GDM1 (cell line): ENCODE measurements around the gene SPATA19.

Experiments used
- DNase-seq: peaks from one replicate; lab custom pipeline; 2025; lab: John Stamatoyannopoulos, UW

The SPATA19 gene

DNA sequence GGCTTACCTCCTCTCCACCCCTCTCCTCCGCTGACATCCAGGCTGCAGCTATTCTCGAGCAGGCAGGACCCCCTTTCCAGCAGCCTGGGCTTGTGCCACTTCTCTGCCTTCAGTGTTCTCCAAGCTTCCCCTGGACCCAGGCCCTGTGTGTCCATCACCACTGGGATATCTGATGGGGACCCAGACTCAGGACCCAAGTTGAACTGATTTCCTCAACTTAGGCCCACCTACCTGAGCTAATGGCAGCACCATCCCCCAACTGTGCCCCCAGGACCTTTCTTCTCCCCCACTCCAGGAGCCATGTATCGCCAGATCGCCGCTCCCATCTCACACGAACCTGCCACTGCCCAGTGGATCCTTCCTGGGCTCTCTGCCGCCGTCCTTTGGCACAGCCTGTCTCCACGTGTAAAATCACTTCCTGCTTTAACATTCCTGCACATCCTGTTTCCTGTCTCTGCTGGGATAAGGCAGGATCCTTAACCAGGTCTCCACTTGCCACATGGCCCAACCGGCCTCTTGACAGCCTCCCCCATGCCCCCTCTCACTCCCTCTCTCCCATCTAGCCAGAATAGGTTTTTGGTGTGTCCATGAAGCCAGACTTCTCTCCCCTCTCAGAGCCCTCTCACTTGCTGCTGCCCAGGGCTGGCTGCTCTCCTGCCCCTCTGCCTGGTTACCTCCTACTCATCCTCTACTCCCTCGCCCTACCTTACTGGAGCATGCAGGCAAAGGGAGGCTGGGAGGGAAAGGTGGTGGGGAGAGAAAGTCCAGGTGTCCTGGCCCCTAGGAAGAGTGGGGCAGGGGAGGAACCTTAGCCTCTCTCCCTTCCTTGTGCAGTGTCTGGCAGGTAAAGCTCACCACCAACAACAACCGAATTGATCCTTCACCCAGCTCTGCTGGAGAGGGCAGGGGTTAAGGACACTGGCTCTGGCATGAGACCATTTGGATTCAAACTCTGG lies 9.4 kb downstream of the SPATA19 start:
- no peak for DNase-seq

DNA sequence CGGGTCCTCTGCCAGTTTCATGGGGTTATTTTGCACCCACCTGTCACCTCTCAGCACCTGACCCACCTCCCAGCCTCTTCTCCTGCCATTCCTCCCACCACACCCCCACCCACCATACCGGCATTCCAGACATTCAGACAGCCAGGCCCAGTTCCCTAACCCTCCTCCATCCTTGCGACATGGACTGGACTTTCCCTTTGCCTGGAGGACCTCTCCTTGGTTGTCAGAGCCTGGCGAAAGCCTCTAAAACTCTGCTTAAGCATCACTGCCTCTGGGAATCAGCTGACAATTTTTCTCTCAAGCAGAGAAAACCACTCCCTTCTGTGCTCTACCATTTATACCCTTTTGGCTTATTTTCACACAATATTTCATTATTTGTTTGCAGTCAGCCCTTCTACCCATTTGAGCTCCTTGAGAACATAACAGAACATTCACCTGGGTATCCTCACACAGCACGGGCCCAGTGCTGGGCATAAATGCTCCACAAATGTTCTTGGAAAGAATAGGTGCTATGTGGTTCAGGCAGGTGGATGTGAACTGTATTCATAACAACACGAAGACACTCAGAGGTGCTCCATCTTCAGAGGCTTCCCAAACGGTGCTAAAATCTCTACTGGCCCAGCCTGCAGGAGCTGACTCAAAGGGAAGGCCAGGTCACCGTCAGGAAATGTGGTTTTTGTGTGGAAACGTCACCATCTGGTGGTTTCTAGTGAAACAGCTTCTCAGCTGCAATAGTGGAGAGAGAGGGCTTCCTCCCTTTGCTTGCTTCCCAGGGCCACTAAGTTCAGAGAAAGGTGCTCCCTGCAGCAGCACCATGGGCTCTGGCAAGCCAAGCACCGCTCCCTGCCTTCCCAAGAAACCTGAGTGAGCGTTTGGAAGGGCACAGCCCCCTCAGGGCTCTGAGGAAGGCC lies 10.4 kb downstream of the SPATA19 start:
- peak; percentile 42 for DNase-seq

DNA sequence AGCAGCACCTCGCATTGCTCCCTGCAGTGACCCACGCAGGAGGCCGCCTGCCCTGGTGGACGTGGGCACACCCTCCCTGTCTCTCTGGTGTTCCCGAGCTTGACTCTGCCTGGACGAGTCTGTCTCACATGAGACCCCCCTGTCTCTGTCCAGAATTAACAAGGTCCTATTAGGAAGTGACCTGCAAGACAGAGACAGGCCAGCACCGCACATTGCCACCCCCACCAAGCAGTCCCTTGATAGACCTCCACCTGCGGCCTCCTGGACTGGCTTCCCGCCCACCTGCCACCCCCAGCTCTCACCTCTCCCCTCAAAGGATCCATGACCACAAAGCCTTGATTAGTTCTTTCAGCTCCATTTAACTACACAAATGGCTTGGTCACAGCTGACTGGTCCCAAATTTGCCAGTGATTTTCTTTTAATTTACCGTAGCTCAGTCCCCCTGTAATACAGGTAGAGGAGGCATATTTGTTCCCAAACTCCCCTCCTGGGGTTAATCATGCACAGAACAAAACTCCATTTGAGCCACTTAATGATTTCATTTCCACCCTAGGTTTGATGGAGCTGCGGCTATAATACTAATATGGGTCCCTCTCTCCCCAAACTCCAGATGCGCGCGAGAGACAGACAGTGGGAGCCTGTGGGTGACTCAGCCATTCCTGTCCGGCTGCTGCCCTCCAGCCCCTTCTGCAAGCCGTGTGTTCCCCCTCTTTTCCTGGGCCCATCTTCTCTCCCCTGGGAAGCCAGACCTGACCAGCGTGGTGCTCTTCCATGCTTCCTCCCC lies 11.2 kb downstream of the SPATA19 start:
- DNase-seq, result no peak

DNA sequence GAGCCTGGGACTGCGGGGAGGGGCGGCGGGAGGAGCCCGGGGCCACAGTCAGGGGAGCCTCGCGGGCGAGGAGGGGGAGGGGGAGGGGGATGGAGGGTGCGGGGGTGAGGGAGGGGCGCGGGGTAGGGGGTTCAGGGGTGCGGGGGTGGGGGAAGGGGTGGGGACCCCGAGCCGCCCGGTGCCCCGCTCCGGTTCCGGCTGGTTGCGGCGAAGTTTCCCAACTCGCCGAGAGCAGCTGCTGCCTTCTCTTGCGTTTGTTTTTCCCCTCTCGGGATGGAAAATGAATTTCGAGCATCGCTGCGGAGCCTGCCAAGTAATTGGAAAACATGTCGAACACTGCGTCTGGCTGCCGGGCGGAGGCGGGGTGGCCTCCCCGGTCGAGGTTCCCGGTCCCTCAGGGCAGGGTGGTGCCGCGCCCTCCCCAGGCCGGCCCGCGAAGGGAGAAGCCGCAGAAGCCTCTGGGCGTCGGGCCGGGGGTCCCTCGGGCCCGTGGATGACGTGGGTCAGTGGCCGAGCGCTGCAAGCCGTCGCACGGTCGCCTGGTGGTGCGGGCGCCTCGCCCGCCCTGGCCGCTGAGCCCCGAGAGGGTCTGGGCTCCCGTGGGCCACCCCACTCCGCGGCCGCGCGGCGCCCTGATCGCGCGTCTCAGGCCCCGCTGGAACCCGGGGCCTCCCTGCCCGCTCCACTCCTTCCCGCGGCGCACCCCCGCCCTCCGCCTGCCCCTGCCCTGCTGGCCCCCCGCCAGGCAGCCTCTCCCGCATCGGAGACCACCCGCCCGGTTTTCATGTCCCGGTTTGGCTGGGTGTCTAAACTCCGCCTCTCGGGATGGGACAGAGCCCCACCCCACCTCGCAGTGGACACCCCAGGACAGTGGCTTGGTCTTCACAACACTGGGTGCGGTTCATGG lies 12.1 kb downstream of the SPATA19 start:
- no peak for DNase-seq

DNA sequence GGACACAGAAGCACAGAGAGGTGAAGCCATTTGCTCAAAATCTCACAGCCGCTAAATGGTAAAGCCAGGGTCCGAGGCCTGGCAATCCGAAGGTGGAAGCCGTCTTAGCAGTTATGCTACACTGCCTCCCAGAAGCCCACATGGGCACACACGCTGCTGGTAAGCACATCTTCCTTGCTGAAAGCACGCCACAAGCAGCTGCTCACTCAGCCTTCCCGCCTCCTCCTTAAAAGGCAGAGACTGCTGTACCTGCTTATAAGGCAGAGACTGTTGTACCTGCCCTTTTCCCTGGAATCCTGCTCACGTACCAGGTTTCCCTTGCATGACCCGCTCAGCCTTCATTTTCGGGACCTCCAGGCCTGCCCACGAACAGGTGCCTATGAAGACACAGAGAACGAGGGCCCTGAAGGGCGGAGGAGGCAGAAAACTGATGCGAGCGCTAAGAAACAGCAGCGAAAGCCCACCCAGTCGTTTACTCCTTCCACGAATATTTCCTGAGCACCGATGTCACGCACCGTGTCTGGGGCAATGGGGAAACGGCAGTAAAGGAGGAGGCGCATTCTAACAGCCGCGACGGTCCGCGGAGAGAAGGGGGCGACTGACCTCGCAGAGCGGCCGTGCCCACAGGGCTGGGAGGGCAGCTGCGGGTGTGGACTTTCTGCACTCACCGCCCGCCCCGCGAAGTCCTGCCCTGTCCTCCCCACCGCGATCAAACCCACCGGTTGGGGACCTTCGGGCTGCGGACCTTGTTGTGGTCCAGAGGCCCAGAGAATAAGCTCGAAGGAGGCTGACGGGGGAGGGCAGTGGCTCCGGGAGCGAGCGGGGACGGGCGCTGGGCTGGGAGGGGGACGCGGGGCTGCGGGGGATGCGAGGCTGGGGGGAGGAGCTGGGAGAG lies 13.0 kb downstream of the SPATA19 start:
- no peak for DNase-seq

DNA sequence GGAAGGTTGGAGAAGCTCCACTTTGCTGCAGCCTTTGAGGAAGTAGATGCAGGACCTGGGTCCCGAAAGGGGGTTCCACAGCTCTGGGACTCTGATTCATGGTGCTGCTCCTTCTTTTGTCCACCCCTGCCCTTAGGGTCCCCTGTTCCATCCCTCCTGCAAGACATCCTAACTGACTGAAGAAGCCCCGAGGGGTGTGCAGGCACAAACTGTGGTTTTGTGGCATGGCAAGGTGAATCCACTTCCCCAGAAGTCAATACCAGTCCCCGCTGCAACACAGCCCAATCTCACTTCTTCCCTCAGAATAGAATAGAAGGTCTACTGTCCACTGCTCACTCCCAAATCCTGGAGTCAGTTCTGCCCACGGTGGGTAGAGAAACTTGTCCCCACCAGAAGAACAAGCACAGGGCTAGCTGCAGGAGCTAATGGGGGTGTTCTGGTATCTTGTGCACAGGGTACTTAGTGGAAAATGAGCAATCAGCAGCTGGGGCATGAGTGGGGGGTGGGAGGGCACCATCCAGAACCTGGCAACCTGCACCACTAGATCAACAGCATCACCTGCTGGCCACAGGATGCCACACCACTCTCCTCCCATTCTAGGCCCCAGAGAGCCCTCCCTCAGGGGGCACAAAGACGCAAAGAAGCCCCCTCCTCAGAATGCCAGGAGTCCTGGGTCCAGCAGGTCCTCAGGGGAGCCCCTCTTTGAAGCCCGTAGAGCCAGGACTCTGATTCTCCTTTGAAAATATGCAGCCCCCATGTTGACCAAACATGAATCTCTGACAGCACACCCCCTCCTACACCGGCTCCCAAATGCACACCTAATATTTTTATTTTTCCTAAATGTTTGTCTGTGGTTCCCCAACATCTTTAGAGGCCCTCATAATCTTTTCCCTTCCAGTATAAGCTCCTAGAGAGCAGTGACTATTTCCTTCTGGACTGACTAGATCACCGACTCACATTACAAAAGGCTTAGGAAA lies 14.1 kb downstream of the SPATA19 start:
- DNase-seq, result no peak

DNA sequence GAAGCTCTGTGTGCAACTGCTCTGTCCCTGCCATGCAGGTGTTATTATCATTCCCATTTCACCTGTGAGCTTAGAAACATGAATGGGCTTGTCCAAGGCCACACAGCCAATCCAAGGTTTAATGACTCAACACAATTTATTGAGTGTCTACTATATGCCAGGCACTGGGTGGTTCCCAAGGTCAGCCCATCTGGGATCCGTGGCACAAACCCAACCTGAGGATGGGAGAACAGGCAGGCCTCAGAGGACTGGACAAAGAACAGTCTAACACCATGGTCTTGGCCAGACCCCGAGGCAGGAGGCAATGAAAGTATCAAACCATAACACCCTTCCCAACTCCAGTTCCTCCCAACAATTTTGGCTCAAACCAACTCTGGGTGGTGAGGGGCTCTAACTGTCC lies 15.7 kb downstream of the SPATA19 start:
- no peak for DNase-seq

DNA sequence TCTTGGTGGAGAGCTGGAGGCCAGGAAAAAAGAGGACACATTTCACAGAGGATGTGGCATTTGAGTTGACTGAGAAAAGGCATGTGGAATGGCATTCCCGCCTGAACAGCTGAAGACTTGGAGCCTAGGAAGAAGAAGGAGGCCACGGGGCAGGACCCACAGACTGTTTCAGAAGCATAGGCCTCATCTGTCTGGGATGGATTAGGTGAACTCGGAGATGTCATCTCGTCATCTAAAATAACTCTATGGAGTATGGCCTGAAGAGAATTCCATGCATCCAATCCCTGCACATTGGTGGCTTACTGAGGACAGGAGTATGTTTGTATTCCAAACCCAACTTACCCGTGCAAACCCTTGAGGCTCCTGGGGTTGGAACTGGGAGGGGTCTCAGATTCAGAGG lies 16.4 kb downstream of the SPATA19 start:
- DNase-seq, result no peak

DNA sequence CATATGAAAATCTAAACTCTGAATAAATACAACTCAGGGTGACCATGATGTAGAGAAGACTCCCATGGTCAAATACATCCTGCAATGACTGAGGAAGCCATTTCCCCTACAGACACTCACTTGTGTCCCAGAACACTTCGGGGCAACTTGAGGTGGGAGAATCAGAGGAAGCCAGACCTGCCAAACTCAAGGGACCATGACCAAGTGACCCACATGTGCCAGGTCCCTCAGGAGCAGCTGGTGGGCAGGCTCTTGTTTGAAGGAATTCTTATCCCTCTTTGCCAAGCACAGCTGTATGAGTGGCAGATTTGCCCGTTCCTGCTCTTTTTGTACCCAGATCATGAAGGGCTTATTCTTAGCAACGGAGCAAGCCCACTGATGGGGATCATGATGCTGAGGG lies 17.8 kb downstream of the SPATA19 start:
- DNase-seq, result no peak

DNA sequence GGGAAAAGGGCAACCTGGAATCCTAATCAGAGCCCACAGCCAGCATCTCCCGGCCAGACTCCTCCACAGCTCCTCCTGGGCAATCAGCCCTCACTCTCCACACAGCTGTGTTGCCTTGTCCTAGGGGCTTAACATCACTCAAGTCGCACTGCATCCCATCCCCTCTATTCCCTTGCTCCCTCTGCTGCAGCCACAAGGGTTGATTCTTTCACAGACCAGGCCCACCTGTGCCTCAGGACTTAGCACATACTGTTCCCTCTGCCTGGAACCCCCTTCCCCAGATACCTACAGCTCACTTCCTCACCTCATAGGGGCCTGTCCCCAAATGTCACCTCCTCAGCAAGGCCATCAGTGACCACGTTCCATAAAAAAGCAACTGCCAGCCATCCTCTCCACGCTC lies 18.4 kb downstream of the SPATA19 start:
- no peak for DNase-seq

DNA sequence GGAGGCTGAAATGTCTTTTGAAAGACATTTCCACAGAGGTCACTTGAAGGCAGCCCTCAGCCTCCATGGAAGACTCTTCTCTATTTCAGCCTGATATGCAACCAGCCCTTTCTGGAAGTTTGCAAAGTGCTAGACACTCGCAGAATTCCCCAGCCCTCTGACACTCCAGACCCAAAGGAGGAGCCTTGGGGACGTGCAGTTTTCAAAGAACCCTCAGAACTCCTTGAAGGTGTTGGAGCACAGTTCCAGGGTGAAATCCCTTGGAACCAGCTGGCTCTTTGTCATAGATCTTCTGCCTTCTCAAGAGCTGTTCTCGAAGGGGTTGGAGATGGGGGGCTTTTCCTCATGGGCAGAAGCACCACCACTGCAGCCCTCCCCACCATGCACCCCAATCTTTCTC lies 19.6 kb downstream of the SPATA19 start:
- DNase-seq, result no peak

DNA sequence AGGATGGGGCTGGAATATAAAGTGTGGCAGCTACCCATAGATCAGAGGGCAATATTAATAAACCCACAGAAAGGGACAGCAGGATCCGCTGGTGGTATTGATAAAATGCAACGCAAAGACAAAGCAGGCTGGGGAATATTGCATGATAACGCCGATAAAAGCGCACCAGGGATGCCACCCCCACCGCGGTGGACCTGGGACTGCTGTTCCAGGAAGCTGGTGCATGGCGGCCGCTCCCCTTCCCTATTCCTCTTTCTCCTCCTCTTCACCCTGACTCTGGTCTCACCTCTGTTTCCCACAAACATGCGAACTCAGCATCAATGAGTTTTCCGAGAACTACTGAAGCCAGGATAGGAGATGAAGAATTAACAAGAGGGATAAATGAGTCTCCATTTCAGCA lies 20.2 kb downstream of the SPATA19 start:
- DNase-seq, result no peak

DNA sequence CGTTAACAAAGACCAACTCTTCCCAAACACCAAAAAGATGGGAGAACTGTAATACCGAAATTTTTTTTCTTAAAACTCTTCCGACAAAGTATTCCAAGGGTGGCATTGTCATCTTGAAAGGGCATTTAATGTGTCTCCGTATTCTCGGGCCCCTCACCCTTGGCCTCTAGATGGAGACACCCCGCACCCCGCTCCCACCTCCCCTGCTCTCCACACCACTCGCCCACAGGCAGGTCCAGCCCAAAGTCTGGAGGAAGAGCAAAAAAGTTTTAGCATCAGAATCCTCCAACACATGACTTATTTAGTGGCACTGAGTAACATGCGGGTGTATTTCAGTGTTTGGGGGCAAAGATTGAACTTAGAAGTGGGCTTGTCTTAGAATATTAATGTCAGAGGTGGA lies 20.7 kb downstream of the SPATA19 start:
- DNase-seq, result no peak

DNA sequence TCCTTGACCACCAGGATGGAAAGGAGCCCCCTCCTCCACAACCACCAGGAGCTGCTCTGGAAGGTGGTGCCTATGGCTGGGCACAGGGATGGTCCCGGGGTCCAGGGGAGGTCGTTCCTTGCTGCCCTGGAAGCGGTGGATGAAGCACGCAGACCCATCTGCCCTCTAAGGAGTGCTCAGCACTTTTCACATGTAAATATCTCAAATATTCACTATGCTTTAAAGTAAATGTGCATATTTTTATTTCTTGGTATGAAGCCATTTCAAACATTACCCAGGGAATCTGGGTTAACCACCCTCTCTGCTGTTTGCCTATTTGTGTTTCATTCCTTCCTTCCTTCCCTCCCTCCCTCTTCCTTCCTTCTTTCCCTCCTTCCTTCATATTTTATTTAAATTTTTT lies 21.7 kb downstream of the SPATA19 start:
- DNase-seq, result no peak

DNA sequence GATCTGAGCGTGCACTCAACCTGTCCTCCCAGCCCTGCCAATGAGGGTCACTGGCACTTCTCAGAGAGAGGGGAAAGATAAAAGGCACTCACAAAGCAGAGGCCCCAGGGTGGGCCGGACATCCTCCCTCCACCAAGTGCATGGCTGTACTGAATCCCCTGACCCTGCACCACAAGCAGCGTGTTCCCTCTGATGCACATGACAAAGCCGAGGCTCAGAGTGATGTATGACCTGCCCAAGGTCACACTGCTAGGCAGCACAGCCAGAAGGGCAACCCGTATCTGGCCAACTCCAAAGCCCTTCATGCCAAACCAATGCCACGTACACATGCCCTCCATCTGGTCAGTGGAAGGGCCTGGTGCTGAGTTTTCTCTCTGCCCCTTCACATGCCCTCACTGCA lies 22.1 kb downstream of the SPATA19 start:
- no peak for DNase-seq

DNA sequence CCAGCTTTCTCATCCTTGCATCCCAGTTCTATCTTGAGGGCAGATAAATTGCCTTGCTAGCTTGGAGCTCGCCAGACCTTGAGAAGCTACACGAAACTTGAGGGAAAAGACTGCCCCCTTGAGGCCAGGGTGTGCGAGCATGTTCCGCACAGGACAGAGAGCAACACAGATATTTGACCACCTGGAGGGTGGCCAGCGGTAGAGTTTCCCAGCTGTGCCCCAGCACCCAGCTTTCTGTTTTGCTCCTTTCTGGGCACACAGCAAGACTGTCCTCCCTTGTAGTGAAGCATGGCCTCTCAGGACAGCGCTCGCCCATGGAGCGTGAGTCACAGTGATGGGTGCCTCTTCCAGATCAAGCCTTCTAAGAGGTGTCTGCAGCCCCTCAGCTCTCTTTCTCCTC lies 23.5 kb downstream of the SPATA19 start:
- DNase-seq, result peak; percentile 7

DNA sequence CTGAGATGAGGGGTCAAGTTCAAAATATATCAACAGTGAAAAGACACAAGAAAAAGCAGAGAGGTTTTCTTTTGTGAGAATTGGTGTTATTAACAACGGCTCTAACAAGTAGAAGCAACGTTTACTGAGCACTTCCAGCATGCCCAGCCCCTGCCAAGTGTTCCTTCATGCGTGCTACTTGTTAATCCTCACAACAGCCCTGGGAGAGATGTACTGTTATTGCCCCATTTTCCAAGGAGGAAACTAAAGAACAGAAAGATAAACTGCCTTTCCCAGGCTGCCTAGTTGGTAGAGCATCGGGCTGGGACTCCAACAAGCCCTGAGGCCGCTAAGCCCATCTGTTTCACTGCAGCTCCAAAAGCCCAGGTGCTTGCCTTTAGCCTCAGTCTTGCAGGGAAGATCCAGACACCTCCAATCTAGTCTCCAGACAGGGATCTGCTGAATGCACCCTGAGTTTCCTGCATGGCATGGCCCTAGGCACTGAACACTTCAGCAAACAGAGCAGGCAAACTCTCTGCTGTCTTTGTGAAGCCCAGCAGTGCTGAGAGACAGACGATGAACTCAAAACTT lies 25.5 kb downstream of the SPATA19 start:
- DNase-seq, result no peak

DNA sequence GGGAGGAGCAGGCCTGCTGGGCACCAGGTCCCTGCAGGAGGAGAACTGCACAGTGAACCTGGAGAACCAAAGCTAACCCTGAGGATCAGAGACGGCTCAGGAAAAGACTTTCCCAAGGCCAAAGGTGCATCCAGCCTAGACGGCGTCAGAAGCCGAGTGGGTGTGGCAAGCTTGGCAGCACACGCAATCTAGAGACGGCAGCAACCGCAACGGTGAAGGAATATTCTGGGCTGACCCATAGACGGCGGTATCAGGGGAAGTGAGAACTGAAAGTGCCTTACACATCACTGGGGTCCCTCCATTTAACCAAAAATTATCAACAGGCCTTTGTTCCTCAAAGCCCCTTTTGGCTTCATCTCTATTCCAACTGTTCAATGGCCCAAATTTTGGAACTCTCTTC lies 26.2 kb downstream of the SPATA19 start:
- no peak for DNase-seq

DNA sequence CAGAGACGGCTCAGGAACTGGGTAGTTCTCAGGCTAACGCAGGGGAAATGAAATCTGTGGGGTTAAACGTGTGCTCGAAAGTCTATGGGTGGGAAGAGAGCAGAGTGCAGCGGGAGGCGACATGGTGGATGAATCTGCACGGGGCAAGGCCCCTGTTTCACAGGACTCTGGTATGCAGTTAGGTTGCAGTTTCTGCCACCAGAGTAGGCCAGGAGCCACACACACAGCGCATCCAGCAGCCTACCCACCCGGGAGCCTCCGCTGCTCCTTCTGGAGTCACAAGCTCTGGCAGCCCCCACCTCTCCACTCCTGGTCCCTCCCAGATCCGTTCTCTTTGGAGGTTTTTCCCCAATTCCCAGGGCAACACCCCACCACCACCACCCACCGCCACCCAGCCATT lies 27.0 kb downstream of the SPATA19 start:
- no peak for DNase-seq
